Measurements from ENCODE around the gene MPC1.

DNA sequence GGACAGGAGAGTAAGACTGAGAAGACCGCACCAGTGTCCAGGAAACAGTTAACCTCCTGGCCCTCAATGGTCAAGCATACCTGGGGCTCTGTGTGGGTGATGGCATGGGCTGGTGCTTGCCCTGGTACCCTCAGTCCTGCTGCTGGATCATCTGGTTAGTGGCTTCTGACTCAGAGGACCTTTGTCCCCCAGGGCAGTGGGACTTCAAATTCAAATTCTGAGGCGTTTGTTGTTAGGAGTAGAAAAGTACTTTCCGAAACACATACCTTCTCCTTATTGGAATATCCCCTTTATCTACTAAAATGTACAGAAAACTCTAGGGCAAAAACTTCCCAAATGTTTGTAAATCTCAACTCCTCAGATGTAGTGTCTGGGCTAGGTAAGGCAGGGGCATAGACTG lies 36.3 kb downstream of the MPC1 start:
- TF ChIP-seq, protein P1, sequence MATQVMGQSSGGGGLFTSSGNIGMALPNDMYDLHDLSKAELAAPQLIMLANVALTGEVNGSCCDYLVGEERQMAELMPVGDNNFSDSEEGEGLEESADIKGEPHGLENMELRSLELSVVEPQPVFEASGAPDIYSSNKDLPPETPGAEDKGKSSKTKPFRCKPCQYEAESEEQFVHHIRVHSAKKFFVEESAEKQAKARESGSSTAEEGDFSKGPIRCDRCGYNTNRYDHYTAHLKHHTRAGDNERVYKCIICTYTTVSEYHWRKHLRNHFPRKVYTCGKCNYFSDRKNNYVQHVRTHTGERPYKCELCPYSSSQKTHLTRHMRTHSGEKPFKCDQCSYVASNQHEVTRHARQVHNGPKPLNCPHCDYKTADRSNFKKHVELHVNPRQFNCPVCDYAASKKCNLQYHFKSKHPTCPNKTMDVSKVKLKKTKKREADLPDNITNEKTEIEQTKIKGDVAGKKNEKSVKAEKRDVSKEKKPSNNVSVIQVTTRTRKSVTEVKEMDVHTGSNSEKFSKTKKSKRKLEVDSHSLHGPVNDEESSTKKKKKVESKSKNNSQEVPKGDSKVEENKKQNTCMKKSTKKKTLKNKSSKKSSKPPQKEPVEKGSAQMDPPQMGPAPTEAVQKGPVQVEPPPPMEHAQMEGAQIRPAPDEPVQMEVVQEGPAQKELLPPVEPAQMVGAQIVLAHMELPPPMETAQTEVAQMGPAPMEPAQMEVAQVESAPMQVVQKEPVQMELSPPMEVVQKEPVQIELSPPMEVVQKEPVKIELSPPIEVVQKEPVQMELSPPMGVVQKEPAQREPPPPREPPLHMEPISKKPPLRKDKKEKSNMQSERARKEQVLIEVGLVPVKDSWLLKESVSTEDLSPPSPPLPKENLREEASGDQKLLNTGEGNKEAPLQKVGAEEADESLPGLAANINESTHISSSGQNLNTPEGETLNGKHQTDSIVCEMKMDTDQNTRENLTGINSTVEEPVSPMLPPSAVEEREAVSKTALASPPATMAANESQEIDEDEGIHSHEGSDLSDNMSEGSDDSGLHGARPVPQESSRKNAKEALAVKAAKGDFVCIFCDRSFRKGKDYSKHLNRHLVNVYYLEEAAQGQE (IDR thresholded peaks at IDR 0.05; ENCODE audit: low read depth): no peak
- TF ChIP-seq, protein P2, sequence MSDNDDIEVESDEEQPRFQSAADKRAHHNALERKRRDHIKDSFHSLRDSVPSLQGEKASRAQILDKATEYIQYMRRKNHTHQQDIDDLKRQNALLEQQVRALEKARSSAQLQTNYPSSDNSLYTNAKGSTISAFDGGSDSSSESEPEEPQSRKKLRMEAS (IDR thresholded peaks at IDR 0.05): no peak
- TF ChIP-seq TAF1 (IDR thresholded peaks at IDR 0.05; ENCODE audit: low read depth) (no peak), NFIC (IDR thresholded peaks at IDR 0.05) (no peak), EGR1 (IDR thresholded peaks at IDR 0.05) (no peak), EP300 (IDR thresholded peaks at IDR 0.05; ENCODE audit: borderline replicate concordance) (no peak), CEBPB (IDR thresholded peaks at IDR 0.05) (no peak), TEAD4 (IDR thresholded peaks at IDR 0.05) (no peak)
